Heart left ventricle (tissue), 13 donors: Measurements from ENCODE around the gene SAA4.

Source experiments
- CTCF ChIP-seq, 12 donors: fragments of 200-600 bp; sonication (generic) in 4 of 12; IDR thresholded peaks; one replicate each; pipeline versions ENCODE4 v1.5.0 to v1.8.0; 2018 to 2022; ENCODE audit warnings: antibody characterized with exemption in 12 of 12, mild to moderate bottlenecking in 5 of 12
- POLR2A ChIP-seq, 2 donors: fragments of 450-650 bp; IDR thresholded peaks; one replicate each; pipeline ENCODE4 v1.6.1; 2017; ENCODE audit warnings: antibody characterized with exemption in 2 of 2, mild to moderate bottlenecking in 2 of 2, moderate library complexity in 2 of 2
- donor health status: ischemic (EF 13 %, LVEDD 7.1; RV severe dilation, severe dysfunction).
- donor health status: DM: no; HTN: yes; CAD: no.
- donor health status: DM: no; HTN: no; CAD: no.
- donor health status: ischemic (EF 25% LVEDD 6.9; RV normal size, moderate dysfunction).
- donor health status: ischemic (EF 25% LVEDD 5.7; RV mildly dilated, moderate dysfunction).
- donor health status: ischemic (EF 35%, LVEDD 5.7; RV mildly dilated, moderate dysfunction).
- donor health status: nonischemic (EF 11% LVEDD 7.7; RV severe dilation, severe dysfunction).
- donor health status: DM: yes; HTN: yes; CAD: no.
- donor health status: PGD.
- donor health status: ischemic (EF 29% LVEDD 5.4; RV normal size, mild dysfunction).
- donor health status: nonischemic (EF 23%, LVEDD 6.1; RV moderate dilation, normal function).

GRCh38 chr11:18196532-18196931 is 40.1 kb downstream of the SAA4 start:
- TF ChIP-seq CTCF (IDR thresholded peaks at IDR 0.05) (no peak), POLR2A (IDR thresholded peaks at IDR 0.05) (no peak)
